Right lobe of liver (tissue), 4 donors: ENCODE measurements around the gene MYO16.

Experiments used
- POLR2A ChIP-seq: fragments of 450-650 bp; IDR thresholded peaks from one replicate; pipeline ENCODE4 v1.6.1; 2017; ENCODE audit warnings: antibody characterized with exemption, mild to moderate bottlenecking
- TF ChIP-seq, protein P1 (sequence below), 4 donors: fragments of 200-600 bp in 3 of 4; fragments of 450-650 bp in 1 of 4; IDR thresholded peaks; one replicate each; pipeline versions ENCODE4 v1.5.1 to v1.8.0; 2016 to 2022; ENCODE audit warnings: antibody characterized with exemption in 4 of 4, mild to moderate bottlenecking in 2 of 4
- donor health status: DM: no; HTN: no; CAD: no.
- donor health status: DM: no; HTN: no; CAD: no.
- donor health status: DM: no; HTN: yes; CAD: no.

DNA sequence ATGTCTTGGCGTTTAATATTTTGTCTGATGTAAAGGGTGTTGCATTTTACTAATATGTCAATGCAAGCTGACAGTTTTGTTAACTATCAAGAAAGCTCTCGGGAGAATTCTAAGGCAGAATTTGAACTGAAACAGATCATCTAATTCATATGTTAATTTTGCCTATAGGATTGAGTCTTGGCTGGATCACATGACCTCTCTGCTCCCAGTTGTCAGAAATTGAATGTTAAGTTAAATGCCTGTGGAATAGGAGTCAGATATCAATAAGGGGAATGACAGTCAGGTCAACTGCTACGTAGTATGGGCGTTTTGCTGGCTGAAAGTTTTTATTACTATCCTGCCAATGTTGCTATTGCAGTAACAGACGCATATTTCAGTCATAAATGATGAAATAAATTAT lies 358.5 kb downstream of the MYO16 start:
- TF ChIP-seq, protein P1, sequence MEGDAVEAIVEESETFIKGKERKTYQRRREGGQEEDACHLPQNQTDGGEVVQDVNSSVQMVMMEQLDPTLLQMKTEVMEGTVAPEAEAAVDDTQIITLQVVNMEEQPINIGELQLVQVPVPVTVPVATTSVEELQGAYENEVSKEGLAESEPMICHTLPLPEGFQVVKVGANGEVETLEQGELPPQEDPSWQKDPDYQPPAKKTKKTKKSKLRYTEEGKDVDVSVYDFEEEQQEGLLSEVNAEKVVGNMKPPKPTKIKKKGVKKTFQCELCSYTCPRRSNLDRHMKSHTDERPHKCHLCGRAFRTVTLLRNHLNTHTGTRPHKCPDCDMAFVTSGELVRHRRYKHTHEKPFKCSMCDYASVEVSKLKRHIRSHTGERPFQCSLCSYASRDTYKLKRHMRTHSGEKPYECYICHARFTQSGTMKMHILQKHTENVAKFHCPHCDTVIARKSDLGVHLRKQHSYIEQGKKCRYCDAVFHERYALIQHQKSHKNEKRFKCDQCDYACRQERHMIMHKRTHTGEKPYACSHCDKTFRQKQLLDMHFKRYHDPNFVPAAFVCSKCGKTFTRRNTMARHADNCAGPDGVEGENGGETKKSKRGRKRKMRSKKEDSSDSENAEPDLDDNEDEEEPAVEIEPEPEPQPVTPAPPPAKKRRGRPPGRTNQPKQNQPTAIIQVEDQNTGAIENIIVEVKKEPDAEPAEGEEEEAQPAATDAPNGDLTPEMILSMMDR (IDR thresholded peaks at IDR 0.05): no peak
- no peak for TF ChIP-seq POLR2A
